Lower leg skin (tissue), 3 donors: ENCODE measurements around the gene RPH3AL.

Experiments
- CTCF ChIP-seq, 3 donors: fragments of 450-650 bp; IDR thresholded peaks; one replicate each; pipeline ENCODE4 v1.5.1; 2016; ENCODE audit warnings: antibody characterized with exemption in 3 of 3, mild to moderate bottlenecking in 3 of 3, moderate library complexity in 2 of 3
- POLR2A ChIP-seq, 2 donors: fragments of 450-650 bp; IDR thresholded peaks; one replicate each; pipeline ENCODE4 v1.6.1; 2016 to 2017; ENCODE audit warnings: antibody characterized with exemption in 2 of 2, mild to moderate bottlenecking in 1 of 2, moderate library complexity in 1 of 2

- TF ChIP-seq POLR2A (IDR thresholded peaks at IDR 0.05): no peak
- TF ChIP-seq CTCF (IDR thresholded peaks at IDR 0.05): no peak
Measured at GRCh38 chr17:226108-227077, 126.2 kb downstream of the RPH3AL start.
